22Rv1 (cell line): ENCODE data around the gene GARNL3.

ENCODE experiments used
- H3K27ac ChIP-seq: fragments of 450-650 bp; 2 replicates; pipeline ENCODE4 v1.5.1; 2017
- CTCF ChIP-seq: fragments of 450-650 bp; IDR thresholded peaks from 2 replicates; pipeline ENCODE4 v1.5.1; 2017; ENCODE audit warnings: mild to moderate bottlenecking
- ZFX ChIP-seq: fragments of 450-650 bp; IDR thresholded peaks from 2 replicates; pipeline ENCODE4 v1.6.1; 2017; ENCODE audit warnings: antibody characterized with exemption, borderline replicate concordance

GARNL3 gene

DNA sequence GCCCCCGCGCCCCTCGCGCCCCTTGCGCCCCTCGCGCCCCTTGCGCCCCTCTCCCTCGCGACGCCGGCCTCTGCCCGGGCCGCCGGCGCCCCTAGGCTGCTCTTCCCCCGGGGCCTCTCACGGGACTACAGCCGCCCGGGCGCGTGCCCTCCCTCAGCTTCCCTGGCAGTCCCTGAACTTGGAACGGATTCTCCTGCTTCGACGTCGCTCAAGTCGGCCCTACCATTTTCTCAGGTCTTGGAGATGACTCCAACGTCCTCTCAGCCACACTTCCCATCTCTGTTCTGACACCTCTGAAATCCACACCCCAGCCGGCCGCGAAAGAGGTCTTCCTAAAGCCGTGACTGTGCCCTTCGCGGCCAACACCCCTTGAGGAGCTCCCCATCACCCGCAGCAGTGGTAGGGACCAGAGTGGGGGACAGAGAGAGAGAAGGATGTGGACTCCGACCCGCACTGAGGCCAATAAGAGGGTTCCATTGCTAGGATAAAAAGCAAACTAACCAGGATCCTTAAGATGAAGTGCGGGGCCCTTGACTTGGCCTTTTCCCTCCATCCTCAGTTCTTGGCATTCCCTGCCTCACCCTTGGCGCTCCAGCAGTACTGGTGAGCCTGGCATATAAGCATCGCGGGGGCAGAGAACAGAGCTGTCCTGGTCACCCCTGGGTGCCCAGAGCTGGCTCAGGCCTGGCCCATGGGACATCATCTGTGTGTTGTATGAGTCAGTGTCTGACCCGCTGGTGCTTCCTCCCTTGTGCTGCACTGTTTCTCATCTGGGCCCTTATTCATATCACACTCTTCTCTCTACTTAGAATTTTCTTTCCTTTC lies 38.6 kb upstream of the GARNL3 start:
- H3K27ac ChIP-seq, result no peak overlapping the region
- TF ChIP-seq ZFX (no peak), CTCF (no peak)

- TF ChIP-seq ZFX (no peak), CTCF (no peak)
- H3K27ac ChIP-seq, result no peak overlapping the region
Observed at GRCh38 chr9:127229691-127230417, 34.7 kb upstream of the GARNL3 start.

DNA sequence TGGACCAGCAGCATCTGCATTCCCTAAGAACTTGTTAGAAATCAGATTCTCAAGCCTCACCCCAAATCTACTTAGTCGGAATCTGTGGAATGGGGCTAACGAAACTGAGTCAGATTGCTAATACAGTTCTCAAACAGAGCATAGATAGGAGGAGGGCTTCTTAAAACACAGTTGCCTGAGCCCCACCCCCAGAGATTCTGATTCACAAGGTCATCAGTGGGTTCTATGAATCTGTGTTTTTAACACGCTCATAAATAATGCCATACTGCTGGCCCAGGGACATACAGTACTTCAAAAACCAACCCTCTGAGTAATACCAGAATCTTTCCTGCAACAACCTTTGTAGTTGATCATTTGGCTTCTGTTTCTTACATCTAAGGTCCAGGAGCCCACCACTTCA lies 32.9 kb upstream of the GARNL3 start:
- no peak overlapping the region for H3K27ac ChIP-seq
- TF ChIP-seq CTCF (no peak), ZFX (no peak)

- TF ChIP-seq ZFX (no peak), CTCF (no peak)
- no peak overlapping the region for H3K27ac ChIP-seq
Observed at GRCh38 chr9:127232833-127233549, 31.6 kb upstream of the GARNL3 start.

DNA sequence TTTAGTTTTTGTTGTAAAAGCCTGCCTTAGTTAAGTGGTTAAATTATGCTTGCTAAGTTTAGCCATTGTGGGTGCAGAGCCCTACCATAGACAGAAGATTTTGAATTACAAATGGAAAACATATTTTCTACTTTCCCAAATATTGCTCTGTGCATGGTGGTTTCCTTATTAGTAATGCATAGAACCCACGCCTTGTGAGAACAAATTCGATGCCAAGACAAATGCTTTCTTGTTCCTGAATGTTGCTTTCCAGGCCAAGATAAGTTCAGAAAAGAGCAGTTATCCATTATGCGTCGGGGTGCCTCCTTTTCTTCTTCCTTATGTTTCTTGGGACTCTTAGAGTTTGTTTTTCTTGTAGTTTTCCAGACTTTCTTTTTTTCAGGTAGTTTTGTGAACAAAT lies 31.0 kb upstream of the GARNL3 start:
- no peak for TF ChIP-seq CTCF
- no peak for TF ChIP-seq ZFX

DNA sequence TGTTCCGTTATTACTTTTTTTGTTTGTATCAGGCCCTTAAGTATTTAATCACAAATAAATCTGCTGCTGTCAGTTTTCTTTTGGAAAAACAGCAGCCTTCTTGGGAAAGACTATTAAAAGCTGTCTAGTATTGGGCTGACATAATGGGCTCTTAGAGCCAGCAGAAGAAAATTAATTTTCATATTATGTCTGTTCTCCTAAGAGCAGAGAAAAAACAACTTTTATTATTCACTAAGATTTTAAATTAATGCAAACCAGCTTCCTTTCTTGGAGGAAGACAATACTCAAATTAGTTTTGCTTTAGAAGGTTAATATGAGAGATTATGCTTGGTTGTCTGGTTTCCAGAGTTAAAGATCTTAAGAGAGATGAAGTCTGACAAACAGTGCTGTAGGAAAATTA lies 30.6 kb upstream of the GARNL3 start:
- no peak overlapping the region for H3K27ac ChIP-seq
- TF ChIP-seq ZFX, result no peak
- TF ChIP-seq CTCF, result no peak

More for the DNA sequence above, 31.0 kb upstream of the GARNL3 start:
- H3K27ac ChIP-seq, result no peak overlapping the region
